ENCODE data around the gene PATJ.
"Not testable (repeated sequence)": the region's sequence is repeated elsewhere in the genome, so short reads cannot be mapped to it uniquely, and the experiment has no call there.

PATJ gene

GRCh38 chr1:62175568-62176179 is 433.4 kb downstream of the PATJ start:
- peak; percentile 2 for DNase-seq (ENCODE audit: low read depth)

DNA sequence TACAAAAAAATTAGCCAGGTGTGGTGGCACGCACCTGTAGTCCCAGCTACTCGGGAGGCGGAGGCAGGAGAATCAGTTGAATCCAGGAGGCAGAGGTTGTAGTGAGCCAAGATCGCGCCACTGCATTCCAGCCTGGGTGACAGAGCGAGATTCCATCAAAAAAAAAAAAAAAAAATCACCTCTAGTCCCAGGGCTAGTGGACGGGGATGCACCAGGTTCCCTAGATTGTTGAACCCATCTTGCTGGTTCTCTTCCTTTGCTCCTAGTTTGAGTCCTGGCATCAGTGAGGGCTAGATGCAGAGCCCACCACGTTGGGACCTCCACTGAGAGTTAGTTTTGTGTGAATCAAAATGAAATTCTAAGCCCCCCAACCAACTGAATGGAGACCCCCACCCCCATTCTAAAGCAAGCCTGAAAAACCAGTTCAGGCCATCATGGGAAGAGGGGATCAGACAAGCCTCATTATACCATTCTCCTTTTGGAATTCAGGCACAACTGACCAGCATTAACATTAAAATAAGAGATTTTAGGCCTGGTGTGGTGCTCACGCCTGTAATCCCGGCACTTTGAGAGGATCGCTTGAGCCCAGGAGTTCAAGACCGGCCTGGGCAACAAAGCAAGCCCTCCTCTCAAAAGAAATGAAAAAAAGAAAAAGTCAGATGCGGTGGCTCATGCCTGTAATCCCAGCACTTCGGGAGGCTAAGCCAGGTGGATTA is 434.5 kb downstream of the PATJ start:
- no peak for DNase-seq (ENCODE audit: low read depth)

DNA sequence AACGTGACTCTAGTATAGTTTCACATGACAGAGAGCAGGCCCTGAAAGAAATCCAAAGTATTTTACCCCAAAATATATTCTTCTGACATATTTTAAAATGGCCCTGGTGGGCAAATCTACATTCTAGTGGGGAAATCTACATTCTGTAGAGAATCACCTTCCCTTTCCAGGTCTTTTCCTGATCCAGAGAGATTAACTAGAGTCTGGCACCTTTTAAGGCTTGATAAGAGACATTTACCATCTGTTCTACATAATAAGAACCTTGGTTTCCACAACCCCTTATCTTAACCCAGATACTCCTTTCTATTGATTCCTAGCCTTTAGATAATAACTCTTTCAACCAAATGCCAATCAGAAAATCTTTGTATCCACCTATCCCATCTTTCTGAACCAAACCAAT is 435.3 kb downstream of the PATJ start:
- DNase-seq (ENCODE audit: low read depth), result no peak

DNA sequence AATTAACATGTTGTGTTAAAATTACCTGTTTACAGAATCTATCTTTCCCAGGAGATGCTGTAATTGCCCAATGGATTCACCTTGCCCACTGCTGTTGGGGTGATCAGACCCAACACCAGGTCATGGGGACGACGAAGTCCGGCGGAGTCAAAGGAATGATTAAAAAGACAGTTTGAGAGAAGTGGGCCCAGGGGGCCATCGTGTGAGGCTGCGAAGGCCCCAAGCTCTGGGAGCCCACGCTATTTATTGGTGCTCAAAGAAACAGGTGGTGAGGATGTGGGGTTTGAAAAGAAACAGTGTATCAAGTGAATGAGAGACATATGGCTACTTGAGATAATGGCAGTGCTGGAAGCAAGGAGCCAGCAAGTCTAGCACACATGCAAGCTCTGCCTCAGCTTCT is 436.1 kb downstream of the PATJ start:
- no peak for DNase-seq (ENCODE audit: low read depth)

DNA sequence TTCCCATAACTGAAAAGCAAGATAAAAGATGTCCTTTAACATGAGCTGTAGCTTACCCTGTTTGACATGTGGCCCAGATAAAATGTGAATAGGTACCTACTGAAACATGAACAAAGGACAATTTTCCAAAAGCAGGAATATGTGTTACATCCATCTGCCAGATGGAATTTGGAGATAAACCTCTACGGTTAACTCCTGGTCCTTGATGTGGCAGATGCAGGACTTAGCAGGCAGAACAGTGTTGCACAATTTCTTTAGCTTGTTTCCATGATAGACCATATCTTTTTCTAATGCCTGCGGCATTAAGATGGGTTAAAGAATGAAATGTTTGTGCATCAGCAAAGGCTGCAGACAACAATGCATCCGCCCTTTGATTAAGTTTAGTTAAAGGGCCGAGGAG is 437.8 kb downstream of the PATJ start:
- not testable (repeated sequence) for DNase-seq (ENCODE audit: low read depth)

DNA sequence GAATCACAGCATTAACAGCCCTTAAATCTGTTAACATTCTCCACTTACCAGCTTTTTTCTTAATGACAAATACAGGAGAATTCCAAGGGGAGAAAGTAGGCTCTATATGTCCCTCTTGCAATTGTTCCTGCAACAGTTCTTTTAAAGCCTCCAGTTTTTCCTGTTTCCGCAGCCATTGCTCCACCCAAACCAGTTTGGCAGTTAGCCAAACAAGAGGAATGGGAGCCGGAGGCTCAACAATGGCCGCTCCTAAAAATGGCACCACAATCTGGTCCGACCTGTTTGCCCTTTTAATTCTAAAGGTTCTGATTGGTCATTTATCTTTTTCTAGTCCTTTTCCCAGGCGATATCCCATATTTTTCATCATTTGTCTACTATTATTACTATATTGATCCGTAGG is 438.4 kb downstream of the PATJ start:
- DNase-seq (ENCODE audit: low read depth), result no peak

- no peak for DNase-seq (ENCODE audit: low read depth)
Measured at GRCh38 chr1:62181532-62181931, 439.3 kb downstream of the PATJ start.

GRCh38 chr1:62182157-62182556 is 439.9 kb downstream of the PATJ start:
- not testable (repeated sequence) for DNase-seq (ENCODE audit: low read depth)

DNA sequence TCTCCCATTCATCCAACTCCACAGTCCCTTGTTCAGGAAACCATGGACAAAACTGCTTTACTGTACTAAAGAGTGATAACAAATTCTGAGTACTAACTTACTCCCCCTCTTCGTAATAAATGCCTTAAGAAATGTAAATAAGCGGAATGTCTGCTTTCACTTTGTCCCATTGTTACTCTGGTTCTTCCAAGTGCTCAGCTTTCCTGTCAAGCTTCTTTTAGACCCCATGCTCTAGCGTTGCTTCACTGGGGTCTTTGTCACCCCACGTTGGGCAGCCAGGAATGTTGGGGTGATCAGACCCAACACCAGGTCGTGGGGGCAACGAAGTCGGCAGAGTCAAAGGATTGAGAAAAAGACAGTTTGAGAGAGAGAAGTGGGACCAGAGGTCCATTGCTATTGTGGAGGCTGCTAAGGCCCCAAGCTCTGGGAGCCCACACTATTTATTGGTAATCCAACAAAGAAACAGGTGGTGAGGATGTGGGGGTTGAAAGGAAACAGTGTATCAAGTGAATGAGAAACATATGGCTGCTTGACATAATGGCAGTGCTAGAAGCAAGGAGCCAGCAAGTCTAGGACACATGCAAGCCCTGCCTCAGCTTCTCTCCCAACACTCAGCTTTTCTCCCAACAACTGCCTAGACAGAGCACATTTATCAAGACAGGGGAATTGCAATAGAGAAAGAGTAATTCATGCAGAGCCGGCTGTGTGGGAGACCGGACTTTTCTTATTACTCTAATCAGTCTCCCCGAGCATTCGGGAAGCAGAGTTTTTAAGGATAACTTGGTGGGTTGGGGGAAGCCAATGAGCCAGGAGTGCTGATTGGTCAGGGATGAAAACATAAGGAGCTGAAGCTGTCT is 441.1 kb downstream of the PATJ start:
- DNase-seq (ENCODE audit: low read depth), result not testable (repeated sequence)

DNA sequence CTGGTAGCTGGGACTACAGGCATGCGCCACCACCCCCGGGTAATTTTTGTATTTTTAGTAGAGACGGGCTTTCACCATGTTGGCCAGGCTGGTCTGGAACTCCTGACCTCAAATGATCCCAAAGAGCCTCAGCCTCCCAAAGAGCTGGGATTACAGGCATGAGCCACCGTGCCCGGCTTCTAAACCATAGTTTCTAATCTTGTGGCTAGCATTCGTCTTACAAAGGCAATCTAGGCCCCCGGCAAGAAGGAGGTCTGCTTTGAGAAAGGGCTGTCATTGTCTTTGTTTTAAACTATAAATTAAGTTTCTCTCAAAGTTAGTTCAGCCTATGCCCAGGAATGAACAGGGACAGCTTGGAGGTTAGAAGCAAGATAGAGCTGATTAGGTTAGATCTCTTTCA is 442.1 kb downstream of the PATJ start:
- DNase-seq (ENCODE audit: low read depth), result no peak

DNA sequence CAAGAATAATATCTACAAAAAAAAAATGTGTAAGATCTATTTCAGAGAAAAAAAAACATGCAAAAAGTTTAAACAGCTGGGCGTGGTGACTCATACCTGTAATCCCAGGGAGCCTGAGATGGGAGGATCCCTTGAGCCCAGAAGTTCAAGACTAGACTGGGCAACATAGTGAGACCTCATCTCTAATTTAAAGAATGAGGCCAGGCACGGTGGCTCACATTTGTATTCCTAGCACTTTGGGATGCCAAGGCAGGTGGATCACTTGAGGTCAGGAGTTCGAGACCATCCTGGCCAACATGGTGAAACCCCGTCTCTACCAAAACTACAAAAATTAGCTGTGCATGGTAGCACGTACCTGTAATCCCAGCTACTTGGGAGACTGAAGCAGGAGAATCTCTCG is 443.0 kb downstream of the PATJ start:
- not testable (repeated sequence) for DNase-seq (ENCODE audit: low read depth)

- DNase-seq (ENCODE audit: low read depth), result no peak
Measured at GRCh38 chr1:62185677-62186076, 443.4 kb downstream of the PATJ start.

DNA sequence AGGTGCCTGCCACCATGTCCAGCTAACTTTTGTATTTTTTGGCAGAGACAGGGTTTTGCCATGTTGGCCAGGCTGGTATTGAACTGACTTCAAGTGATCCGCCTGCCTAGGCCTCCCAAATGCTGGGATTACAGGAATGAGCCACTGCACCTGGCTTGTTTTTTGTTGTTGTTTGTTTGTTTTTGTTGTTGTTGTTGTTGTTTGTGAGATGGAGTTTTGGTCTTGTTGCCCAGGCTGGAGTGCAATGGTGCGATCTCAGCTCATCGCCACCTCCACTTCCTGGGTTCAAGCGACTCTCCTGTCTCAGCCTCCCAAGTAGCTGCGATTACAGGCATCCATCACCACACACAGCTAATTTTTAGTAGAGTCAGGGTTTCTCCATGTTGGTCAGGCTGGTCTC is 445.3 kb downstream of the PATJ start:
- DNase-seq (ENCODE audit: low read depth), result no peak

GRCh38 chr1:62188111-62188510 is 445.8 kb downstream of the PATJ start:
- no peak for DNase-seq (ENCODE audit: low read depth)

GRCh38 chr1:62194651-62195544 is 452.6 kb downstream of the PATJ start, which contains the start of gene L1TD1:
Gene L1TD1, plus strand, starts transcription at chr1:62194849. Its CDS starts 11,780 bp downstream, at chr1:62206629.
- no peak for DNase-seq (ENCODE audit: low read depth)

DNA sequence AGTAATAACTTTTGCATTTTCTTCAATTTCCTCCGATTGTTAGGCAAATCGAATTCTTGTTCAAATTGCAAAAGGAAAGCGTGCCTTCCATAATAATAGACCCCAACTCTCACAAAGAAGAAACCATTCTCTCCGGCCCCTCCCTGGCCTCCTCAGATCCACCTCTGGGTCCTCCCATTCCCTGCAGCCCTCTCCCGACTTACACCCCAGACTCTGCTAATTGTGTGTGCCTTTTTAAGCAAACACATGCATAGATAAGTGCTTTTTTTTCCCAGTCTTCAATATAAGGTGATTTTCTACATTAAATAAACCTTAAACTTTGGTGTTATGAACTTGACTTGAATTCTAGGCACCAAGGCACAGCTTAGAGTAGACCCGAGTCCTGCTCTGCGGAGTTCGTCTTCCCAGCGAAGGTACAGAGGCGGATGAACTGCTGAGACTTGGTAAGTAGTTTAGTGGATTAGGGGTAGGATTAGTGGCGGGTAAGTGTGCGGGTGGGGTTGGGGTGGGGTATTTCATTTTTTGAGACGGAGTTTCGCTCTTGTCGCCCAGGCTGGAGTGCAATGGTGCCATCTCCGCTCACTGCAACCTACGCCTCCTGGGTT is 453.9 kb downstream of the PATJ start:
- DNase-seq (ENCODE audit: low read depth), result no peak

DNA sequence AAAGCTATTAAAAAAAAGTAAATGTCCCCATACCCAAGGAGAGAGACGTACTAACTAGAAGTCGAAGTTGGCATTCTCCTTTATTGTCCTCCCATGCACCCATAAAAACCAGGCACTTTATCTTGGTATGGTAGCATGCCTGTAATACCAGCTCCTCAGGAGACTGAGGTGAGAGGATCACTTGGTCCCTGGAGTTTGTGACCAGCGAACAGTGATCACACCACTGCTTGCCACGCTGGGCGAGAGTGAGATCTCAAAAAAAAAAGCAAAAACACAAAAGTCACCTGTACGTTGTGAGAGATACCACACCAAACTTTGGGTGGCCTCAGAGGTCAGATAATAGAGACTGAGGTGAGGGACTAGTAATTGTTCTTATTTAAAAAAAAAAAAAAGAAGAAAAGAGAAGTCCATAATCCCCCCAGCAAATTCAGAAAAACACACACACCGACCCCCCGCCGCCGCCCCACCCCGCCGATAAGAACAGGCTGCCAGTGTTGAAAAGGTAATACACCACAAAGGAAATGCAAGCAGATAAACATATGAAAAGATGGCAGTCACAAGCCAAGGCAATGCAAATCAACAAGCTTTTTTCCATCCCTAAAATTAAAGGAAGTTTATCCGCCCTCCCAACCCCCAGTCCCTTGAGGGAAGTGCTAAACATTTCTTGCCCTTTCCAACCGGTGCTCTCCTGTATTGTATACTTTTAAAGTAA is 455.9 kb downstream of the PATJ start:
- no peak for DNase-seq (ENCODE audit: low read depth)

- DNase-seq (ENCODE audit: low read depth), result no peak
Measured at GRCh38 chr1:62198781-62199125, 456.5 kb downstream of the PATJ start.

GRCh38 chr1:62207187-62207586 is 464.9 kb downstream of the PATJ start:
- DNase-seq (ENCODE audit: low read depth), result no peak

- DNase-seq (ENCODE audit: low read depth), result no peak
Measured at GRCh38 chr1:62208087-62208486, 465.8 kb downstream of the PATJ start.

GRCh38 chr1:62208970-62209369 is 466.7 kb downstream of the PATJ start:
- no peak for DNase-seq (ENCODE audit: low read depth)

All from activated T-cell treated with anti-CD3 and anti-CD28 coated beads for 1 hour (primary cell).